GM18868 (cell line): ENCODE data around the gene CCRL2.
"Not testable (repeated sequence)": the region's sequence is repeated elsewhere in the genome, so short reads cannot be mapped to it uniquely, and the experiment has no call there.

Source experiments
- ATAC-seq: cut with Tn5 transposase; IDR thresholded peaks from one replicate; pipeline ENCODE4 v1.9.1; 2021; ENCODE audit warnings: mild to moderate bottlenecking, moderate library complexity; ENCODE audit not compliant: unreplicated experiment

Gene CCRL2

GRCh38 chr3:46378426-46378942 lies 28.6 kb upstream of the CCRL2 start:
- ATAC-seq: no peak

- ATAC-seq: no peak
These were observed 26.4 kb upstream of the CCRL2 start for GRCh38 chr3:46380471-46381221.

- ATAC-seq: no peak
These were observed 25.4 kb upstream of the CCRL2 start for GRCh38 chr3:46381625-46382024.

- no peak for ATAC-seq
These were observed 23.7 kb upstream of the CCRL2 start for GRCh38 chr3:46383211-46383950.

- ATAC-seq: no peak
These were observed 23.1 kb upstream of the CCRL2 start for GRCh38 chr3:46383951-46384330.

GRCh38 chr3:46386205-46386604 lies 20.9 kb upstream of the CCRL2 start:
- no peak for ATAC-seq

GRCh38 chr3:46388847-46389246 lies 18.2 kb upstream of the CCRL2 start:
- not testable (repeated sequence) for ATAC-seq

- no peak for ATAC-seq
These were observed 17.8 kb upstream of the CCRL2 start for GRCh38 chr3:46389306-46389705.

- not testable (repeated sequence) for ATAC-seq
These were observed 15.5 kb upstream of the CCRL2 start for GRCh38 chr3:46391526-46391925.

GRCh38 chr3:46393011-46393410 lies 14.0 kb upstream of the CCRL2 start:
- ATAC-seq: no peak

GRCh38 chr3:46393554-46394434 lies 13.3 kb upstream of the CCRL2 start:
- ATAC-seq: no peak

- no peak for ATAC-seq
These were observed 11.8 kb upstream of the CCRL2 start for GRCh38 chr3:46395210-46395661.

- ATAC-seq: no peak
These were observed 11.1 kb upstream of the CCRL2 start for GRCh38 chr3:46395766-46396530.

- no peak for ATAC-seq
These were observed 9.9 kb upstream of the CCRL2 start for GRCh38 chr3:46397111-46397510.

GRCh38 chr3:46398186-46398955 lies 8.7 kb upstream of the CCRL2 start:
- no peak for ATAC-seq

- ATAC-seq: no peak
These were observed 8.0 kb upstream of the CCRL2 start for GRCh38 chr3:46399098-46399497.

GRCh38 chr3:46399557-46399956 lies 7.5 kb upstream of the CCRL2 start:
- ATAC-seq: no peak

GRCh38 chr3:46400000-46400734 lies 6.9 kb upstream of the CCRL2 start:
- no peak for ATAC-seq

- ATAC-seq: no peak
These were observed 6.2 kb upstream of the CCRL2 start for GRCh38 chr3:46400846-46401245.
